Measurements from ENCODE around the gene PLBD2.

The PLBD2 gene

DNA sequence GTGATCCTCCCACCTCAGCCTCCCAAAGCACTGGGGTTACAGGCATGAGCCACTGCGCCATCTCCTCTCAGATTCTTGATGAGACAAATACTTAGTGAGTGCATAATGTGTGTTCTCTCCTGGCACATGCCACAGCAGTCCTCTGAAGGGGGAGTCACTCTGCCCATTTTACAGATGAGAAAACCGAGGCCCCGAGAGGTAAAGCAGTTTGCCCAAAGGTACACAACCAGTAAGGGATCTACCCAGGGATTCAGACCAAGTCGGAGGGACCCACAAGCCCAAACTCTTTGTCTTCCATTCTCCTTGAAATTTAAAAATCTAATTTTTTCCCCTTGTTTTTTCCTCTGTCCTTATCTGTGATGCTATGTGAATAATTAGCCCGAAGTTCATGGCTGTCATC is 6.3 kb downstream of the PLBD2 start:
- DNase-seq (ENCODE audit: low read depth, low spot score): no peak
- POLR2A ChIA-PET: no interaction called here
- CTCF ChIA-PET: no interaction called here
- H3K4me3 ChIP-seq (ENCODE audit: low read depth, low read length): no peak overlapping the region
- TF ChIP-seq, protein P1, sequence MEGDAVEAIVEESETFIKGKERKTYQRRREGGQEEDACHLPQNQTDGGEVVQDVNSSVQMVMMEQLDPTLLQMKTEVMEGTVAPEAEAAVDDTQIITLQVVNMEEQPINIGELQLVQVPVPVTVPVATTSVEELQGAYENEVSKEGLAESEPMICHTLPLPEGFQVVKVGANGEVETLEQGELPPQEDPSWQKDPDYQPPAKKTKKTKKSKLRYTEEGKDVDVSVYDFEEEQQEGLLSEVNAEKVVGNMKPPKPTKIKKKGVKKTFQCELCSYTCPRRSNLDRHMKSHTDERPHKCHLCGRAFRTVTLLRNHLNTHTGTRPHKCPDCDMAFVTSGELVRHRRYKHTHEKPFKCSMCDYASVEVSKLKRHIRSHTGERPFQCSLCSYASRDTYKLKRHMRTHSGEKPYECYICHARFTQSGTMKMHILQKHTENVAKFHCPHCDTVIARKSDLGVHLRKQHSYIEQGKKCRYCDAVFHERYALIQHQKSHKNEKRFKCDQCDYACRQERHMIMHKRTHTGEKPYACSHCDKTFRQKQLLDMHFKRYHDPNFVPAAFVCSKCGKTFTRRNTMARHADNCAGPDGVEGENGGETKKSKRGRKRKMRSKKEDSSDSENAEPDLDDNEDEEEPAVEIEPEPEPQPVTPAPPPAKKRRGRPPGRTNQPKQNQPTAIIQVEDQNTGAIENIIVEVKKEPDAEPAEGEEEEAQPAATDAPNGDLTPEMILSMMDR (IDR thresholded peaks at IDR 0.05; ENCODE audit: insufficient read depth, low read length, missing control alignments): no peak

DNA sequence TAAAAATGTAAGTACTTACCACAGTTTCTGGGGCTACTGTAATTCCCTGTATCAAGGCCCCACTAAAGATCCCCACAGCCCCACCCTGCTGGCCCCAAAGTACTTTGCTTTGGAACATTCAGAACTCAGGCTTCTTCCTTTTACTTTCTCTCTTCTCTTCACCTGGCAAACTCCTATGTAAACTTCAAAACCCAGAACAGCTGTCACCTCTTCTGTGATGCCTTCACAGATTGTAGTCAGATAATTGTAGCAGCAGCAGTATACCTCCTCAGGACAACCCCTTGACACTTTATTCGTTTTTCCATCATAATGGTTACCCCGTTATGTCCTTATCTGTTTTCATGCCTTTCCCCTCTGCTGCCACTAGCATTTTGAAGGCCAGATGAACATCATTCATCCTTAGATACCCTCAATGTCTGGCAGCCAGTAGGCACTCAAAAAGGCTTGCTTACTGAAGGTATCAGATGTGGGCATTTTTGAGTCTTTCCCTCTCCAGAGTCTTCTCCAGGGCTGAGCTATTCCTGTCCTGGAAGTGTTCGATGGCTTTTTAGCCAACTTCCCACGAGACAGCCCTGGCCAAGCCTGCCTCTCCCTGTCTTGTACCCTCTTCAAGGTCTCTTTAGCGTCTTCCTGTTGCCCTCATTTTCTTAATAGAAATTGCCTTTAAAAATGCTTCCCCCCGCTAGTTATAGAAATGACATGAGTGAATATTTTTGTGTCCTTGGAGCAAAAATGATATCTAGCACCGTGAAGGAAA is 7.4 kb downstream of the PLBD2 start:
- TF ChIP-seq, protein P1 (IDR thresholded peaks at IDR 0.05; ENCODE audit: insufficient read depth, low read length, missing control alignments): no peak

DNA sequence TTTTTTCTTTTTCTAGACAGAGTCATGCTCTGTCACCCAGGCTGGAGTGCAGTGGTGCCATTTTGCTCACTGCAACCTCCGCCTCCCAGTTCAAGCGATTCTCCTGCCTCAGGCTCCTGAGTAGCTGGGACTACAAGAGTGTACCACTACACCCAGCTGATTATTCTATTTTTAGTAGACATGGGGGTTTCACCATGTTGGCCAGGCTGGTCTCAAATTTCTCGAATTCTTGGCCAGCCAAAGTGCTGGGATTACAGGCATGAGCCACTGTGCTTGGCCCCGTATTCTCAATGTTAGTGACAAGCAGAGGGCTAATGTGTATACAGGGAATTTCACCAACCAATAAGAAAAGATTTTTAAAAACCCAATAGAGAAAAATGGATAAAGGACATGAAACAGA is 8.4 kb downstream of the PLBD2 start:
- no peak overlapping the region for H3K4me3 ChIP-seq (ENCODE audit: low read depth, low read length)
- no peak for DNase-seq (ENCODE audit: low read depth, low spot score)
- POLR2A ChIA-PET: no interaction called here
- TF ChIP-seq, protein P1 (IDR thresholded peaks at IDR 0.05; ENCODE audit: insufficient read depth, low read length, missing control alignments): no peak
- CTCF ChIA-PET: interaction anchor here (1.6 kb wide), 1 partner anchor 58 kb away, joined by 10 read pairs; no protein-coding TSS in a partner anchor

More for the DNA sequence above, 7.4 kb downstream of the PLBD2 start:
- DNase-seq (ENCODE audit: low read depth, low spot score): no peak
- ChIA-PET POLR2A (no interaction called here), CTCF (no interaction called here)
- H3K4me3 ChIP-seq (ENCODE audit: low read depth, low read length): no peak overlapping the region

DNA sequence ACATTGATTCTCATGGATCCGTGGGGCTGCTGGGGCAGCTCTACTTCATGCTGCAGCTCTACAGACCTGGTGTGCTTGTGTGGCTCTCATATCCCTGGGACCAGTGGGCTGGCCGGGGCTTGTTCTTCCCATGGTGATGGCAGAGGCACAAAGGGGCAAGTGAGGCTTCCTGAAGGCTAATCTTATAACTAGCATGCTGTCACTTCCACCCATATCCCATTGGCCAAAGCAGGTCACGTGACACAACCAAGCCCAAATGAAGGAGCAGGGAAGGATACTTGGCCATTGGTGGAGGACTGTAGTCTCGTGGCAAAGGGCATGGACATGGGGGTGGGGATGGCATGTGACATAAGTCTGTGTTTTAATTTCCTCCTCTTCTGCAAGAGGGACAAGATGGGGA is 9.9 kb downstream of the PLBD2 start:
- H3K4me3 ChIP-seq (ENCODE audit: low read depth, low read length): no peak overlapping the region
- DNase-seq (ENCODE audit: low read depth, low spot score): no peak
- TF ChIP-seq, protein P1 (IDR thresholded peaks at IDR 0.05; ENCODE audit: insufficient read depth, low read length, missing control alignments): no peak
- ChIA-PET CTCF (no interaction called here), POLR2A (no interaction called here)

DNA sequence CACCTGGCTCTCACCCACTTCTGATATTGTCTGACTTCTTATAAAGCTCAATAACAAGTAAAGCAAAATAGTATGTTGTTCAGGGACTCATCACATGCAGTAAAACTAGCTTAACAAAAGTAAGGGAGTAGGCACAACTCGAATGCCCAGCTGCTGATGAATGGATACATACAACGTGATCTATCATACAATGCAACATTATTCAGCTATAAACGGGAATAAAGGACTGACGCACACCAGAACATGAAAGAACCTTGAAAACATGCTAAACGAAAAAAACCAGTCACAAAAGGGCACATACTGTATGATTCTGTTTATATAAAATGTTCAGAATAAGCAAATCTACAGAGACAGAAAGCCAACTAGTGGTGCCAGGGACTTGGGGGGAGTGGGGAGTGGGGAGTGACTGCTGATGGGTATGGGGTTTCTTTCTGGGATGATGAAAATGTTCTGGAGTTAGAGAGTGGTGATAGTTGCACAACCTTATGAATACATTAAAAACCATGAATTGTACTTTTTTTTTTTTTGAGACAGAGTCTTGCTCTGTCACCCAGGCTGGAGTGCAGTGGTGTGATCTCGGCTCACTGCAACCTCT is 11.1 kb downstream of the PLBD2 start:
- CTCF ChIA-PET: interaction anchor here (1.2 kb wide), 1 partner anchor 10 kb away, joined by 4 read pairs; no protein-coding TSS in a partner anchor
- DNase-seq (ENCODE audit: low read depth, low spot score): no peak
- no peak overlapping the region for H3K4me3 ChIP-seq (ENCODE audit: low read depth, low read length)
- TF ChIP-seq, protein P1 (IDR thresholded peaks at IDR 0.05; ENCODE audit: insufficient read depth, low read length, missing control alignments): no peak
- POLR2A ChIA-PET: no interaction called here

DNA sequence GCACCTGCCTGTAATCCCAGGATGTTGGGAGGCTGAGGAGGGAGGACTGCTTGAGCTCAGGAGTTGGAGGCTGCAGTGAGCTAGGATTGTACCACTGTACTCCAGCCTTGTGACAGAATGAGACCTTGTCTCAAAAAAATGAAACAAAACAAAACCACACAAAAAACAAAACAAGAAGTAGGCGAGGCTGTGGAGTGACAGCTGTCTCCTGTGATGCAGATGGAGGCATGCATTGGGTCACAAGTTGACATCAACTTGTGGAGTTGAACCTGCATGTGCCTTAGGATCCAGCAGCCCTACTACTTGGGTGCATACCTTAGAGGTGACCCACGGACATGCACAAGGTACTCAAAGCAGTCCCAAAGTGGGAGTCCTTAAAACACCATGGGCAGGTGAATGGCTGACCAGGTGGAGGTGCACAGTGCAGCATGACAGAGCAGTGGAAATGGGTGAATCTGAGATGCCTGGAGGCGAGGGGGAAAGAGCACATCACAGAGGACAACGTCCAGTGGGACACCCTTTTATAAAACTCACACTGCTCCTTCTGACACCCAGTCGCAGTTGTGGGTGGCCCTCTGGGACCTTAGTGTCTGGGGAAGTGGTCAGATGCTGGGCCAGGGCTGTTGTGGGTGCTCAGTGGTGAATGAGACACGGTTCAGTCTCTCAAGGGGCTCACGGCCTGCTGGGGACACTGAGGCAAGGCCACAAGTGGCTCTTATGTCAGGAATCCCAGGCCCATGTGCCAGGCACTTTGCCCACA is 12.7 kb downstream of the PLBD2 start:
- CTCF ChIA-PET: interaction anchor here (0.8 kb wide), 1 partner anchor 11 kb away, joined by 3 read pairs; no protein-coding TSS in a partner anchor
- TF ChIP-seq, protein P1 (IDR thresholded peaks at IDR 0.05; ENCODE audit: insufficient read depth, low read length, missing control alignments): no peak

More for the DNA sequence above, 12.7 kb downstream of the PLBD2 start:
- POLR2A ChIA-PET: no interaction called here
- no peak for DNase-seq (ENCODE audit: low read depth, low spot score)
- H3K4me3 ChIP-seq (ENCODE audit: low read depth, low read length): no peak overlapping the region
